Measurements from ENCODE around the gene CAMTA1. TPM values are rescaled to one million over a fixed set of nuclear protein-coding genes. Genes with fewer than 3 reads are reported as not detected.

The CAMTA1 gene
- total RNA-seq, 2 experiments from 2014 or later, result 43.9 to 73.3 TPM

- no peak overlapping the region for H3K4me3 ChIP-seq (ENCODE audit: low read depth, low read length, poor library complexity, severe bottlenecking)
- no peaks in the 10 kb centered on the region for H3K9me3 ChIP-seq (ENCODE audit: low read length)
- no peak overlapping the region for H2AFZ ChIP-seq (ENCODE audit: low read length)
- no peaks in the 10 kb centered on the region for H3K9me2 ChIP-seq (ENCODE audit: insufficient read depth, low read length)
- no peak for DNase-seq (ENCODE audit: low spot score)
- no peaks in the 10 kb centered on the region for H3K4me1 ChIP-seq (ENCODE audit: insufficient read depth, low read length, poor library complexity, severe bottlenecking)
- ChIA-PET CTCF (ENCODE audit: unreplicated experiment) (no interaction called here), POLR2A (no interaction called here)
- no peak overlapping the region for H3K4me2 ChIP-seq (ENCODE audit: low read length)
- BruUV-seq (replicated peaks), result no TSS peak
- no peaks in the 10 kb centered on the region for H3K36me3 ChIP-seq (ENCODE audit: insufficient read depth, low read length)
- H3K79me2 ChIP-seq (ENCODE audit: insufficient read depth, low read depth, low read length), result no peaks in the 10 kb centered on the region
- intact Hi-C loops (cut with micrococcal nuclease; ENCODE audit: unreplicated experiment), result no loop called here
- no peak overlapping the region for H3K27ac ChIP-seq (ENCODE audit: low read depth, low read length, poor library complexity, severe bottlenecking)
- no peaks in the 10 kb centered on the region for H4K20me1 ChIP-seq (ENCODE audit: insufficient read depth, low read length)
- TF ChIP-seq EZH2phosphoT487 (IDR thresholded peaks at IDR 0.05; ENCODE audit: borderline replicate concordance, low read depth, low read length), result no peak
- no peak for TF ChIP-seq CTCF (conservative IDR thresholded peaks at IDR 0.05; ENCODE audit: low read length)
Measured at GRCh38 chr1:7476861-7477547, 691.8 kb downstream of the CAMTA1 start.

GRCh38 chr1:7477593-7477992, 692.3 kb downstream of the CAMTA1 start:
- intact Hi-C loops (cut with micrococcal nuclease; ENCODE audit: unreplicated experiment), result no loop called here
- Histone ChIP-seq H3K9me2 (ENCODE audit: insufficient read depth, low read length) (no peaks in the 10 kb centered on the region), H3K9me3 (ENCODE audit: low read length) (no peaks in the 10 kb centered on the region), H4K20me1 (ENCODE audit: insufficient read depth, low read length) (no peaks in the 10 kb centered on the region), H2AFZ (ENCODE audit: low read length) (no peak overlapping the region), H3K4me3 (ENCODE audit: low read depth, low read length, poor library complexity, severe bottlenecking) (no peak overlapping the region), H3K79me2 (ENCODE audit: insufficient read depth, low read depth, low read length) (no peaks in the 10 kb centered on the region), H3K4me2 (ENCODE audit: low read length) (no peak overlapping the region), H3K27ac (ENCODE audit: low read depth, low read length, poor library complexity, severe bottlenecking) (no peak overlapping the region), H3K4me1 (ENCODE audit: insufficient read depth, low read length, poor library complexity, severe bottlenecking) (no peaks in the 10 kb centered on the region), H3K36me3 (ENCODE audit: insufficient read depth, low read length) (no peaks in the 10 kb centered on the region)
- ChIA-PET CTCF (ENCODE audit: unreplicated experiment) (no interaction called here), POLR2A (no interaction called here)
- no peak for DNase-seq (ENCODE audit: low spot score)
- no peak for TF ChIP-seq EZH2phosphoT487 (IDR thresholded peaks at IDR 0.05; ENCODE audit: borderline replicate concordance, low read depth, low read length)
- TF ChIP-seq CTCF (conservative IDR thresholded peaks at IDR 0.05; ENCODE audit: low read length), result no peak
- no TSS peak for BruUV-seq (replicated peaks)

GRCh38 chr1:7478142-7478790, 693.0 kb downstream of the CAMTA1 start:
- Histone ChIP-seq H3K36me3 (ENCODE audit: insufficient read depth, low read length) (no peaks in the 10 kb centered on the region), H2AFZ (ENCODE audit: low read length) (no peak overlapping the region), H3K4me2 (ENCODE audit: low read length) (no peak overlapping the region), H3K4me3 (ENCODE audit: low read depth, low read length, poor library complexity, severe bottlenecking) (no peak overlapping the region), H3K9me3 (ENCODE audit: low read length) (no peaks in the 10 kb centered on the region), H3K79me2 (ENCODE audit: insufficient read depth, low read depth, low read length) (no peaks in the 10 kb centered on the region), H3K9me2 (ENCODE audit: insufficient read depth, low read length) (no peaks in the 10 kb centered on the region), H3K4me1 (ENCODE audit: insufficient read depth, low read length, poor library complexity, severe bottlenecking) (no peaks in the 10 kb centered on the region), H3K27ac (ENCODE audit: low read depth, low read length, poor library complexity, severe bottlenecking) (no peak overlapping the region), H4K20me1 (ENCODE audit: insufficient read depth, low read length) (no peaks in the 10 kb centered on the region)
- POLR2A ChIA-PET, result no interaction called here
- no TSS peak for BruUV-seq (replicated peaks)
- no peak for DNase-seq (ENCODE audit: low spot score)
- no peak for TF ChIP-seq EZH2phosphoT487 (IDR thresholded peaks at IDR 0.05; ENCODE audit: borderline replicate concordance, low read depth, low read length)
- no peak for TF ChIP-seq CTCF (conservative IDR thresholded peaks at IDR 0.05; ENCODE audit: low read length)
- CTCF ChIA-PET (ENCODE audit: unreplicated experiment), result no interaction called here
- intact Hi-C loops (cut with micrococcal nuclease; ENCODE audit: unreplicated experiment), result no loop called here
